Measurements from ENCODE around the gene BEST4.

GRCh38 chr1:44798481-44799365 lies 10.8 kb upstream of the BEST4 start:
- TF ChIP-seq CTCF (IDR thresholded peaks at IDR 0.05) (no peak), POLR2A (IDR thresholded peaks at IDR 0.05) (no peak), EP300 (IDR thresholded peaks at IDR 0.05) (no peak)
